IMR-90 (cell line): Measurements from ENCODE around the gene MICAL2. TPM values are rescaled to one million over a fixed set of nuclear protein-coding genes. Genes with fewer than 3 reads are reported as not detected.
A peak's percentile ranks its signal among the peaks of the same experiment; 100 is the strongest.

Source experiments
- ATAC-seq: fragments of 200-7000 bp; cut with Tn5 transposase; 2 replicates; pipeline ENCODE4 v1.9.1; 2020; ENCODE audit warnings: low read depth, mild to moderate bottlenecking, moderate library complexity
- BruUV-seq: library from RNA; stranded (reverse); fragments of 400-500 nt; replicated peaks from 2 replicates; lab custom pipeline; 2021; lab: Mats Ljungman, UMichigan
- CTCF ChIA-PET: fragments of 300-600 bp; formaldehyde crosslinking; extraction: SDS; loops from one replicate; lab custom pipeline; 2021; ENCODE audit warnings: antibody characterized with exemption; lab: Yijun Ruan, JAX
- POLR2A ChIA-PET: fragments of 300-600 bp; sonication (Branson Sonifier 250); formaldehyde crosslinking; loops from one replicate; lab custom pipeline; 2022; ENCODE audit warnings: antibody characterized with exemption; ENCODE audit not compliant: unreplicated experiment; lab: Charles Lee
- DNase-seq: peaks from one replicate; pipeline ENCODE4 v3.0.0; 2013
- H2AFZ ChIP-seq: replicated peaks from 2 replicates; pipeline ENCODE3; 2013; ENCODE audit warnings: low read length, mild to moderate bottlenecking; ENCODE audit not compliant: poor library complexity
- H2AK5ac ChIP-seq: 2 replicates; pipeline ENCODE4 v1.6.1; 2013; ENCODE audit warnings: low read depth, low read length, inconsistent platforms
- H2AK9ac ChIP-seq: replicated peaks from 2 replicates; pipeline ENCODE3; 2013; ENCODE audit warnings: mild to moderate bottlenecking, low read depth, low read length, moderate library complexity; ENCODE audit not compliant: poor library complexity
- H2BK120ac ChIP-seq: 2 replicates; pipeline ENCODE4 v1.6.1; 2013; ENCODE audit warnings: low read depth, low read length, inconsistent platforms
- H2BK15ac ChIP-seq: 3 replicates; pipeline ENCODE4 v1.6.1; 2013; ENCODE audit warnings: low read depth, low read length, inconsistent platforms
- H2BK20ac ChIP-seq: 2 replicates; pipeline ENCODE4 v1.6.1; 2013; ENCODE audit warnings: low read depth, mild to moderate bottlenecking, inconsistent platforms, low read length, moderate library complexity
- H2BK5ac ChIP-seq: 2 replicates; pipeline ENCODE4 v1.6.1; 2013; ENCODE audit warnings: mild to moderate bottlenecking, low read depth, low read length, inconsistent platforms; ENCODE audit not compliant: poor library complexity, severe bottlenecking
- H3K14ac ChIP-seq: replicated peaks from 2 replicates; pipeline ENCODE4 v1.6.1; 2013; ENCODE audit warnings: low read depth, low read length, inconsistent platforms
- H3K18ac ChIP-seq: 2 replicates; pipeline ENCODE4 v1.6.1; 2013; ENCODE audit warnings: low read depth, low read length, control low read depth
- H3K23ac ChIP-seq: 2 replicates; pipeline ENCODE4 v1.6.1; 2013; ENCODE audit warnings: low read depth, low read length, inconsistent platforms
- H3K27ac ChIP-seq: 2 replicates; pipeline ENCODE4 v1.5.1; 2013; ENCODE audit warnings: mild to moderate bottlenecking, control low read depth, low read length; ENCODE audit not compliant: insufficient read depth
- H3K27me3 ChIP-seq: 2 replicates; pipeline ENCODE4 v1.6.1; 2013; ENCODE audit warnings: low read length; ENCODE audit not compliant: control insufficient read depth, insufficient read depth
- H3K36me3 ChIP-seq: 2 replicates; pipeline ENCODE4 v1.6.1; 2013; ENCODE audit warnings: low read length, mixed read lengths; ENCODE audit not compliant: control insufficient read depth, insufficient read depth
- H3K4ac ChIP-seq: 2 replicates; pipeline ENCODE4 v1.6.1; 2013; ENCODE audit warnings: low read depth, low read length, inconsistent platforms
- H3K4me1 ChIP-seq: 2 replicates; pipeline ENCODE4 v1.6.1; 2013; ENCODE audit warnings: low read length, mixed read lengths; ENCODE audit not compliant: control insufficient read depth, insufficient read depth
- H3K4me2 ChIP-seq: 2 replicates; pipeline ENCODE4 v1.6.1; 2013; ENCODE audit warnings: low read depth, mild to moderate bottlenecking, control low read depth, low read length, moderate library complexity
- H3K4me3 ChIP-seq: 2 replicates; pipeline ENCODE4 v1.5.1; 2013; ENCODE audit warnings: low read depth, mild to moderate bottlenecking, control low read depth, low read length, moderate library complexity; ENCODE audit not compliant: insufficient read depth
- H3K56ac ChIP-seq: 2 replicates; pipeline ENCODE4 v1.6.1; 2013; ENCODE audit warnings: low read length, inconsistent platforms; ENCODE audit not compliant: insufficient read depth; ENCODE audit errors: extremely low read depth
- H3K79me1 ChIP-seq, 2 experiments: 2 replicates each; pipeline ENCODE4 v1.6.1; 2013; ENCODE audit warnings: low read length in 2 of 2, inconsistent platforms in 1 of 2, low read depth in 1 of 2
- H3K9ac ChIP-seq: 2 replicates; pipeline ENCODE4 v1.6.1; 2013; ENCODE audit warnings: low read depth, low read length, control low read depth
- H3K9me1 ChIP-seq: 2 replicates; pipeline ENCODE4 v1.6.1; 2013; ENCODE audit warnings: low read length, inconsistent platforms; ENCODE audit not compliant: insufficient read depth
- H3K9me3 ChIP-seq: 2 replicates; pipeline ENCODE4 v1.6.1; 2013; ENCODE audit warnings: low read length; ENCODE audit not compliant: control insufficient read depth, insufficient read depth
- H4K20me1 ChIP-seq: 2 replicates; pipeline ENCODE4 v1.6.1; 2013; ENCODE audit warnings: low read length, inconsistent platforms; ENCODE audit not compliant: insufficient read depth
- H4K5ac ChIP-seq: 2 replicates; pipeline ENCODE4 v1.6.1; 2013; ENCODE audit warnings: mild to moderate bottlenecking, low read depth, low read length, control low read depth
- H4K8ac ChIP-seq, 2 experiments: 2 replicates each; pipeline ENCODE4 v1.6.1; 2013; ENCODE audit warnings: low read depth in 2 of 2, low read length in 2 of 2, control low read depth in 1 of 2, inconsistent platforms in 1 of 2
- H4K91ac ChIP-seq: 2 replicates; pipeline ENCODE4 v1.6.1; 2013; ENCODE audit warnings: low read depth, low read length, inconsistent platforms; ENCODE audit not compliant: insufficient read depth
- BHLHE40 ChIP-seq: fragments of 150-350 bp; IDR thresholded peaks from 2 replicates; pipeline ENCODE4 v1.6.1; 2016; ENCODE audit warnings: mild to moderate bottlenecking, low read depth, low read length
- FOS ChIP-seq: fragments of 150-350 bp; IDR thresholded peaks from 2 replicates; pipeline ENCODE4 v1.6.1; 2016; ENCODE audit warnings: low read depth, low read length
- MAFK ChIP-seq: IDR thresholded peaks from 2 replicates; pipeline ENCODE4 v1.6.1; 2012; ENCODE audit warnings: low read depth, low read length, improper control_type of control experiment
- MXI1 ChIP-seq: IDR thresholded peaks from 2 replicates; pipeline ENCODE4 v1.6.1; 2012; ENCODE audit warnings: low read depth, mild to moderate bottlenecking, low read length, moderate library complexity, borderline replicate concordance
- NFE2L2 ChIP-seq: fragments of 150-350 bp; IDR thresholded peaks from 2 replicates; pipeline ENCODE4 v1.6.1; 2016; ENCODE audit warnings: low read depth, mild to moderate bottlenecking, low read length
- POLR2A ChIP-seq: IDR thresholded peaks from 2 replicates; pipeline ENCODE4 v1.6.1; 2012; ENCODE audit warnings: mild to moderate bottlenecking, low read depth, low read length
- RFX5 ChIP-seq: IDR thresholded peaks from 2 replicates; pipeline ENCODE4 v1.8.0; 2012; ENCODE audit warnings: low read depth, mild to moderate bottlenecking, low read length, moderate library complexity
- WGBS, 2 experiments: methylation state at CpG; one replicate each; pipeline versions ENCODE4 v1.1.5 to v1.1.7; 2013; ENCODE audit warnings: missing lambda C conversion rate in 2 of 2; ENCODE audit not compliant: insufficient read length in 1 of 2; ENCODE audit errors: extremely low coverage in 2 of 2; 5-methylcytosine and 5-hydroxymethylcytosine counted together
- dilution Hi-C: fragments of 300-500 bp; cut with HindIII; formaldehyde crosslinking; loops from one replicate; pipeline ENCODE4 v1.14.3; 2018; ENCODE audit warnings: low sequenced_read_pairs; ENCODE audit not compliant: unreplicated experiment
- in situ Hi-C: fragments of 300-500 bp; cut with MboI; formaldehyde crosslinking; loops from 3 replicates; pipeline ENCODE4 v1.14.3; 2019; ENCODE audit warnings: low sequenced_read_pairs, inconsistent platforms, mixed read lengths
- intact Hi-C: fragments of 100-400 bp; cut with micrococcal nuclease; formaldehyde crosslinking; loops from 2 replicates; pipeline ENCODE4 v1.10.0; 2022
- polyA plus RNA-seq, 3 experiments: library from polyadenylated mRNA; depleted of rRNA; stranded (reverse); fragments of >200 nt; gene quantifications; 2 replicates each; pipeline ENCODE4 v1.2.3, GENCODE V29; 2012; ENCODE audit warnings: low replicate concordance in 1 of 3
- total RNA-seq: library from RNA; depleted of rRNA; stranded (reverse); fragments of >200 nt; gene quantifications from 2 replicates; pipeline ENCODE4 v1.2.3, GENCODE V29; 2012

Gene MICAL2
- total and polyA plus RNA-seq, 2 of the 4 experiments (the other 2 are of a cell fraction) = 170 to 336 TPM

DNA sequence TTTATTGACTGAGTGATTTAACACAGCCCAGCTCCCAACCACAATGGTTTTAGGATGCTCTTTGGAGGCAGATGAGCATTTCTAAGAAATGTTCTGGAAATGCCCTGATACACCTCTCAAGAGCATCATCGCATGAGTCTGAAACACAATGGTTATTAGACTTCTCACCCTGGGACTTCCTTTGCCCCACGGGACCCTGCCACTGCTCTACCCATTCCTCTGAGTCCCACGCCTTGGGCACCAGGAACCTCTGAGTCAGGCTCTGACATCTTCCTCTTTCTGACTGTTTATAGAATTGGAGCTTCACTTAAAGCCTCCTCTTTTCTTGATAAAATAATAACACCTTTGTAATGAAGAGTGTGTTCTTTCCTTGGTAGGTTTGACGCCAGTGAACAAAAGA, 181.4 kb downstream of the MICAL2 start:
- ChIA-PET POLR2A (no interaction called here), CTCF (interaction anchor here (1.1 to 1.3 kb wide), 2 partner anchors 28 to 40 kb away, joined by 4 to 5 read pairs; no protein-coding TSS in a partner anchor)
- H3K23ac ChIP-seq = no peak overlapping the region
- no peaks in the 10 kb centered on the region for H3K27me3 ChIP-seq
- no peak overlapping the region for H2AFZ ChIP-seq
- H2AK5ac ChIP-seq = 0 out of 2 replicates have a peak overlapping the region, but pooled peaks have one; percentile 11
- peak overlapping the region; percentile 70; the same call in 2 of the 3 replicates for H2BK15ac ChIP-seq
- no peak overlapping the region for H3K4me3 ChIP-seq
- 100% methylated on average over 1 of the region's 4 CpGs; no CpG with 5 or more reads in 1 of the 2 experiments for WGBS, 2 experiments
- no peaks in the 10 kb centered on the region for H3K9me3 ChIP-seq
- H4K5ac ChIP-seq = no peak overlapping the region
- H3K4me1 ChIP-seq = peaks cover 18% of the 10 kb centered on the region
- H4K8ac ChIP-seq = no peak overlapping the region
- no peak overlapping the region for H3K18ac ChIP-seq
- no peak for DNase-seq
- no peak for TF ChIP-seq MXI1
- TF ChIP-seq NFE2L2 = no peak
- no peak for TF ChIP-seq BHLHE40
- TF ChIP-seq FOS = no peak
- no peak for TF ChIP-seq RFX5
- TF ChIP-seq POLR2A = no peak
- TF ChIP-seq MAFK = no peak
- H2BK20ac ChIP-seq = peak overlapping the region; percentile 5; the same call in 1 of the 2 replicates
- no TSS peak for BruUV-seq
- dilution Hi-C loops = no loop called here
- H4K91ac ChIP-seq = 0 out of 2 replicates have a peak overlapping the region, but pooled peaks have one; percentile 19
- no peak overlapping the region for H2BK5ac ChIP-seq
- 0 out of 2 replicates have a peak overlapping the region, but pooled peaks have one; percentile 28 for H3K14ac ChIP-seq
- peaks cover 7% of the 10 kb centered on the region for H3K9me1 ChIP-seq
- H3K27ac ChIP-seq = no peak overlapping the region
- no peak overlapping the region for H3K9ac ChIP-seq
- intact Hi-C loops = no loop called here
- H3K4ac ChIP-seq = peak overlapping the region; percentile 60; the same call in 1 of the 2 replicates
- H4K20me1 ChIP-seq = peaks cover 3% of the 10 kb centered on the region; the same call in 1 of the 2 replicates
- H3K36me3 ChIP-seq = no peaks in the 10 kb centered on the region
- in situ Hi-C loops = loop anchor here (25.0 kb wide), 1 partner anchor 1254 kb away; no protein-coding TSS in a partner anchor
- H3K4me2 ChIP-seq = no peak overlapping the region
- ATAC-seq = no peak
- peaks cover 0 to 21% of the 10 kb centered on the region in 2 experiments; a peak in 3 of 4 replicates for H3K79me1 ChIP-seq
- H2BK120ac ChIP-seq = 0 out of 2 replicates have a peak overlapping the region, but pooled peaks have one; percentile 53
- H3K56ac ChIP-seq = no peak overlapping the region
- no peak overlapping the region for H2AK9ac ChIP-seq
